PC-9 (cell line): Measurements from ENCODE around the gene SMAP2. TPM values are rescaled to one million over a fixed set of nuclear protein-coding genes. Genes with fewer than 3 reads are reported as not detected.
A peak's percentile ranks its signal among the peaks of the same experiment; 100 is the strongest.
"Not testable (repeated sequence)": the region's sequence is repeated elsewhere in the genome, so short reads cannot be mapped to it uniquely, and the experiment has no call there.

Source experiments
- Bru-seq: library from RNA; stranded (reverse); fragments of 400-500 nt; gene quantifications from one replicate; lab custom pipeline; 2021; lab: Mats Ljungman, UMichigan
- BruChase-seq, 2 experiments: library from RNA; stranded (reverse); fragments of 400-500 nt; gene quantifications; one replicate each; lab custom pipeline; 2021; lab: Mats Ljungman, UMichigan
- BruUV-seq: library from RNA; stranded (reverse); fragments of 400-500 nt; replicated peaks from 2 replicates; lab custom pipeline; 2021; lab: Mats Ljungman, UMichigan
- CTCF ChIA-PET: fragments of 300-600 bp; sonication (Branson Sonifier 250); formaldehyde crosslinking; loops from one replicate; lab custom pipeline; 2022; ENCODE audit warnings: antibody characterized with exemption; lab: Charles Lee
- POLR2A ChIA-PET: fragments of 300-600 bp; sonication (Branson Sonifier 250); formaldehyde crosslinking; loops from one replicate; lab custom pipeline; 2022; ENCODE audit warnings: antibody characterized with exemption; ENCODE audit not compliant: unreplicated experiment; lab: Charles Lee
- DNase-seq, 2 experiments: peaks; one replicate each; pipeline versions ENCODE4 v3.0.0 to v3.0.0-alpha.2; 2015 to 2022; ENCODE audit warnings: mixed read lengths in 1 of 2
- H2AFZ ChIP-seq: fragments of 200-600 bp; sonication (generic); 2 replicates; pipeline ENCODE4 v1.8.1; 2017; ENCODE audit warnings: antibody characterized with exemption
- H3F3A ChIP-seq: fragments of 200-600 bp; sonication (generic); 2 replicates; pipeline ENCODE4 v1.8.1; 2017; ENCODE audit warnings: antibody characterized with exemption, mild to moderate bottlenecking, low read depth; ENCODE audit not compliant: insufficient read depth
- H3K27ac ChIP-seq: fragments of 200-600 bp; sonication (generic); 2 replicates; pipeline ENCODE4 v1.6.1; 2016; ENCODE audit warnings: mixed run types
- H3K27me3 ChIP-seq: fragments of 200-600 bp; sonication (generic); 2 replicates; pipeline ENCODE4 v1.6.1; 2016; ENCODE audit warnings: low read depth, mixed run types; ENCODE audit not compliant: insufficient read depth
- H3K36me3 ChIP-seq: fragments of 200-600 bp; sonication (generic); 2 replicates; pipeline ENCODE4 v1.6.1; 2016; ENCODE audit warnings: low read depth, mixed run types
- H3K4me1 ChIP-seq: fragments of 200-600 bp; sonication (generic); replicated peaks from 2 replicates; pipeline ENCODE4 v1.6.1; 2016; ENCODE audit warnings: mixed run types; ENCODE audit not compliant: insufficient read depth
- H3K4me2 ChIP-seq: fragments of 200-600 bp; sonication (generic); 2 replicates; pipeline ENCODE4 v1.6.1; 2017; ENCODE audit warnings: mixed run types
- H3K4me3 ChIP-seq: fragments of 200-600 bp; sonication (generic); 2 replicates; pipeline ENCODE4 v1.6.1; 2016; ENCODE audit warnings: mixed run types
- H3K79me2 ChIP-seq: fragments of 200-600 bp; sonication (generic); 2 replicates; pipeline ENCODE4 v1.6.1; 2017; ENCODE audit warnings: low read depth, mixed run types
- H3K9me2 ChIP-seq: fragments of 200-600 bp; sonication (generic); 2 replicates; pipeline ENCODE4 v1.8.1; 2017; ENCODE audit warnings: mild to moderate bottlenecking; ENCODE audit not compliant: insufficient read depth
- H3K9me3 ChIP-seq: fragments of 200-600 bp; sonication (generic); 2 replicates; pipeline ENCODE4 v1.8.1; 2016; ENCODE audit warnings: low read depth; ENCODE audit not compliant: insufficient read depth
- H4K20me1 ChIP-seq: fragments of 200-600 bp; sonication (generic); 2 replicates; pipeline ENCODE4 v1.8.1; 2017; ENCODE audit not compliant: insufficient read depth
- EZH2 ChIP-seq: fragments of 200-600 bp; sonication (generic); IDR thresholded peaks from 2 replicates; pipeline ENCODE4 v1.8.0; 2017; ENCODE audit warnings: antibody characterized with exemption, low read depth
- intact Hi-C: fragments of 100-400 bp; cut with micrococcal nuclease; formaldehyde crosslinking; loops from one replicate; pipeline ENCODE4 v1.10.0; 2022; ENCODE audit not compliant: unreplicated experiment
- long read RNA-seq: library from polyadenylated mRNA; stranded (forward); transcript quantifications from one replicate; pipeline ENCODE4 v2.0.0, GENCODE V29; 2022
- total RNA-seq: library from RNA; stranded (reverse); gene quantifications from 2 replicates; pipeline ENCODE4 v1.2.3, GENCODE V29; 2021
- TF ChIP-seq, protein P1 (sequence below): fragments of 200-600 bp; sonication (generic); conservative IDR thresholded peaks from 2 replicates; pipeline ENCODE4 v1.6.1; 2017; ENCODE audit warnings: mixed run types, antibody characterized with exemption, mild to moderate bottlenecking, moderate library complexity

Gene SMAP2
- total RNA-seq (12.9 and 19.7 TPM in 2 replicates), Bru-seq, nascent RNA (percentile 68 among the genes with signal in this experiment), BruChase-seq, experiment 1, labeled RNA remaining after a 2-hour chase (percentile 60 among the genes with signal in this experiment), BruChase-seq, experiment 2, labeled RNA remaining after a 6-hour chase (percentile 70 among the genes with signal in this experiment)
- long read RNA-seq, transcript SMAP2-202 (10 exons, 2,939 nt), result major isoform, 40 of 51 reads
- long read RNA-seq, partial matches to known transcripts, result 1 of 51 reads
- long read RNA-seq, other reads (novel, unspliced or antisense), result 10 of 51 reads

GRCh38 chr1:40373323-40374283 lies at the start of gene SMAP2:
Gene SMAP2, plus strand, starts transcription at chr1:40373727. Its CDS starts 394 bp downstream, at chr1:40374121.
- intact Hi-C loops, result no loop called here
- CTCF ChIA-PET, result interaction anchor here (0.6 to 1.2 kb wide), 5 partner anchors 10 to 339 kb away, joined by 3 to 5 read pairs (median 5); no protein-coding TSS in a partner anchor

DNA sequence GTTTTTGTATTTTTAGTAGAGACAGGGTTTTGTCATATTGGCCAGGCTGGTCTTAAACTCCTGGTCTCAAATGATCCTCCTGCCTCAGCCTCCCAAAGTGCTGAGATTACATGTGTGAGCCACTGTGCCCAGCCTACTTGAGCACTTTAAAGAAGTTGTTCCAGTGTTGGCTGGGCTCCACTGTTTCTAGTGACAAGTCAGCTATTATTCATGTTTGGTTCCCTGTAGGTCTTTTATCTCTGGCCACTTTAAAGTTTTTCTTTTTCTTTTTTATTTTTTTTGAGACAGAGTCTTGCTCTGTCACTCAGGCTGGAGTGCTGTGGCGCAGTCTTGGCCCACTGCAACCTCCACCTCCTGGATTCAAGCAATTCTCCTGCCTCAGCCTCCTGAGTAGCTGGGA lies 42.1 kb upstream of the SMAP2 start:
- not testable (repeated sequence) for BruUV-seq

More at GRCh38 chr1:40373323-40374283, at the start of gene SMAP2:
- no peaks in the 10 kb centered on the region for H4K20me1 ChIP-seq
- H3K36me3 ChIP-seq, result no peaks in the 10 kb centered on the region
- H3K9me2 ChIP-seq, result no peaks in the 10 kb centered on the region
- no TSS peak for BruUV-seq
- H3K27me3 ChIP-seq, result peaks cover 9% of the 10 kb centered on the region; the same call in 1 of the 2 replicates
- H3K4me2 ChIP-seq, result peak within 1 kb of the TSS; percentile 85
- DNase-seq, result peak; percentile 85 to 98
- TF ChIP-seq EZH2, result no peak
- TF ChIP-seq, protein P1, sequence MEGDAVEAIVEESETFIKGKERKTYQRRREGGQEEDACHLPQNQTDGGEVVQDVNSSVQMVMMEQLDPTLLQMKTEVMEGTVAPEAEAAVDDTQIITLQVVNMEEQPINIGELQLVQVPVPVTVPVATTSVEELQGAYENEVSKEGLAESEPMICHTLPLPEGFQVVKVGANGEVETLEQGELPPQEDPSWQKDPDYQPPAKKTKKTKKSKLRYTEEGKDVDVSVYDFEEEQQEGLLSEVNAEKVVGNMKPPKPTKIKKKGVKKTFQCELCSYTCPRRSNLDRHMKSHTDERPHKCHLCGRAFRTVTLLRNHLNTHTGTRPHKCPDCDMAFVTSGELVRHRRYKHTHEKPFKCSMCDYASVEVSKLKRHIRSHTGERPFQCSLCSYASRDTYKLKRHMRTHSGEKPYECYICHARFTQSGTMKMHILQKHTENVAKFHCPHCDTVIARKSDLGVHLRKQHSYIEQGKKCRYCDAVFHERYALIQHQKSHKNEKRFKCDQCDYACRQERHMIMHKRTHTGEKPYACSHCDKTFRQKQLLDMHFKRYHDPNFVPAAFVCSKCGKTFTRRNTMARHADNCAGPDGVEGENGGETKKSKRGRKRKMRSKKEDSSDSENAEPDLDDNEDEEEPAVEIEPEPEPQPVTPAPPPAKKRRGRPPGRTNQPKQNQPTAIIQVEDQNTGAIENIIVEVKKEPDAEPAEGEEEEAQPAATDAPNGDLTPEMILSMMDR, result no peak
- H2AFZ ChIP-seq, result peak within 1 kb of the TSS; percentile 99
- H3F3A ChIP-seq, result peaks cover 13% of the 10 kb centered on the region; the same call in 1 of the 2 replicates
- peaks cover 10% of the 10 kb centered on the region; the same call in 1 of the 2 replicates for H3K79me2 ChIP-seq
- H3K9me3 ChIP-seq, result no peaks in the 10 kb centered on the region
- POLR2A ChIA-PET, result interaction anchor here (0.5 to 1.3 kb wide), 7 partner anchors 13 to 1257 kb away, joined by 3 to 10 read pairs (median 5); partner anchors contain the start of genes CAP1 and CITED4
- H3K4me3 ChIP-seq, result peak within 1 kb of the TSS; percentile 94
- no peak within 1 kb of the TSS for H3K27ac ChIP-seq
- peaks cover 17% of the 10 kb centered on the region for H3K4me1 ChIP-seq

GRCh38 chr1:40332695-40333094 lies 40.8 kb upstream of the SMAP2 start:
- H3K79me2 ChIP-seq, result no peaks in the 10 kb centered on the region
- no peaks in the 10 kb centered on the region for H3F3A ChIP-seq
- no peak overlapping the region for H3K4me3 ChIP-seq
- no peaks in the 10 kb centered on the region for H3K4me1 ChIP-seq
- CTCF ChIA-PET, result no interaction called here
- H3K36me3 ChIP-seq, result no peaks in the 10 kb centered on the region
- DNase-seq, result no peak
- no peak overlapping the region for H3K4me2 ChIP-seq
- no peaks in the 10 kb centered on the region for H3K9me3 ChIP-seq
- no peaks in the 10 kb centered on the region for H3K27me3 ChIP-seq
- POLR2A ChIA-PET, result no interaction called here
- H2AFZ ChIP-seq, result no peak overlapping the region
- intact Hi-C loops, result no loop called here
- no TSS peak for BruUV-seq
- H3K9me2 ChIP-seq, result no peaks in the 10 kb centered on the region
- TF ChIP-seq, protein P1, result no peak
- TF ChIP-seq EZH2, result no peak
- H3K27ac ChIP-seq, result no peak overlapping the region
- H4K20me1 ChIP-seq, result no peaks in the 10 kb centered on the region

More for the DNA sequence above, 42.1 kb upstream of the SMAP2 start:
- DNase-seq, H3K9me2 ChIP-seq, H3F3A ChIP-seq, H3K4me1 ChIP-seq, H3K4me3 ChIP-seq, intact Hi-C loops, POLR2A ChIA-PET, H3K27ac ChIP-seq, H3K79me2 ChIP-seq, H3K27me3 ChIP-seq, H3K9me3 ChIP-seq, H3K36me3 ChIP-seq, H4K20me1 ChIP-seq, H3K4me2 ChIP-seq, H2AFZ ChIP-seq: not testable (repeated sequence)
- CTCF ChIA-PET, result interaction anchor here (0.6 kb wide), 1 partner anchor 179 kb away, joined by 3 read pairs; no protein-coding TSS in a partner anchor
